ENCODE measurements around the gene CDH4. TPM values are rescaled to one million over a fixed set of nuclear protein-coding genes. Genes with fewer than 3 reads are reported as not detected.

Gene CDH4
- total and polyA plus RNA-seq, 2 donors (not counting 3 experiments of a cell fraction or from before 2014, with no cell fraction given), result 0.17 to 0.51 TPM

DNA sequence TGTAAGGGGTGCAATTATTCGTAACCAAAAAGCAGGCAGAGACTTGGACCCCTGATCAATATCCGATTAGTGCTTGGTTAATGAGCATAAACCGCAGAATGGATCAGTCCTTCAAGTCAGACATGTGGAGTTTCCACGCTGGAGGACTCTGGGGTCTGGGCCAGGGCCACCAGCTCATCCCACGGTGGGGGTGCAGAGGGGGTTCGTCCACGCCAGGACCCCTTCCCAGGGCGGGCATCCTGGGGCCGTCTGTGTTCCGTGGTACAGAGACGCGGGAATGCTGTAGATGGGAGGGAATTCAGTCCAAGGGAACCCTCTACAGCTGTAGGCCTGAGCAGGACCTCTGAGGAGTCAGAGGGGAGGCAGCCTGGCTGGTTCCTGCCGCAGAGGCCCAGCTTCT lies 615.9 kb downstream of the CDH4 start:
- Histone ChIP-seq H4K20me1 (replicated peaks; ENCODE audit: control insufficient read depth, extremely low read depth, insufficient read depth, low read length) (no peaks in the 10 kb centered on the region), H3K9me1 (replicated peaks; ENCODE audit: control insufficient read depth, extremely low read depth, insufficient read depth, low read length) (no peaks in the 10 kb centered on the region), H2AFZ (ENCODE audit: low read depth, low read length) (no peak overlapping the region), H3K79me2 (ENCODE audit: control insufficient read depth, insufficient read depth, low read length) (no peaks in the 10 kb centered on the region), H3K4me2 (ENCODE audit: insufficient read depth, low read length) (no peak overlapping the region), H3K27me3 (ENCODE audit: control insufficient read depth in 2 of 2, insufficient read depth in 2 of 2, low read length in 2 of 2) (no peaks in the 10 kb centered on the region), H3K36me3 (ENCODE audit: control insufficient read depth in 2 of 2, extremely low read depth in 1 of 2, insufficient read depth in 2 of 2, low read length in 2 of 2) (no peaks in the 10 kb centered on the region), H3K27ac (ENCODE audit: insufficient read depth, low read depth, low read length) (no peak overlapping the region), H3K4me1 (ENCODE audit: control insufficient read depth, extremely low read depth, insufficient read depth, low read length) (no peaks in the 10 kb centered on the region), H3K9me3 (replicated peaks; ENCODE audit: control insufficient read depth, insufficient read depth, low read length) (peaks cover 2% of the 10 kb centered on the region), H3K4me3 (replicated peaks in 1 of 3; ENCODE audit: insufficient read depth in 1 of 3, low read depth in 1 of 3, low read length in 3 of 3) (no peak overlapping the region), H3K9ac (replicated peaks; ENCODE audit: extremely low read depth, insufficient read depth, low read length) (no peak overlapping the region)
- DNase-seq (ENCODE audit: low read depth, low spot score) (no peak), FAIRE-seq (no peak)
- dilution Hi-C loops (cut with MboI; ENCODE audit: extremely low pct_ligation_motif_present, low sequenced_read_pairs), result no loop called here
- ChIA-PET CTCF (no interaction called here), POLR2A (no interaction called here)
- TF ChIP-seq EZH2 (IDR thresholded peaks at IDR 0.05; ENCODE audit: borderline replicate concordance, low read depth, low read length, severe bottlenecking) (no peak), POLR2A (IDR thresholded peaks at IDR 0.05; ENCODE audit: low read depth, low read length) (no peak), POLR2AphosphoS5 (IDR thresholded peaks at IDR 0.05; ENCODE audit: insufficient read depth, low read depth, low read length) (no peak), MYC (IDR thresholded peaks at IDR 0.05; ENCODE audit: low read depth, low read length) (no peak), FOS (IDR thresholded peaks at IDR 0.05; ENCODE audit: borderline replicate concordance, insufficient read depth, low read length) (no peak), GATA2 (IDR thresholded peaks at IDR 0.05; ENCODE audit: insufficient read depth, insufficient read length, low read depth, low read length) (no peak), JUN (IDR thresholded peaks at IDR 0.05; ENCODE audit: borderline replicate concordance, insufficient read depth, insufficient read length, low read depth) (no peak)
- TF ChIP-seq, protein P1, sequence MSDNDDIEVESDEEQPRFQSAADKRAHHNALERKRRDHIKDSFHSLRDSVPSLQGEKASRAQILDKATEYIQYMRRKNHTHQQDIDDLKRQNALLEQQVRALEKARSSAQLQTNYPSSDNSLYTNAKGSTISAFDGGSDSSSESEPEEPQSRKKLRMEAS (IDR thresholded peaks at IDR 0.05; ENCODE audit: insufficient read depth, insufficient read length), result no peak
- TF ChIP-seq, protein P2, sequence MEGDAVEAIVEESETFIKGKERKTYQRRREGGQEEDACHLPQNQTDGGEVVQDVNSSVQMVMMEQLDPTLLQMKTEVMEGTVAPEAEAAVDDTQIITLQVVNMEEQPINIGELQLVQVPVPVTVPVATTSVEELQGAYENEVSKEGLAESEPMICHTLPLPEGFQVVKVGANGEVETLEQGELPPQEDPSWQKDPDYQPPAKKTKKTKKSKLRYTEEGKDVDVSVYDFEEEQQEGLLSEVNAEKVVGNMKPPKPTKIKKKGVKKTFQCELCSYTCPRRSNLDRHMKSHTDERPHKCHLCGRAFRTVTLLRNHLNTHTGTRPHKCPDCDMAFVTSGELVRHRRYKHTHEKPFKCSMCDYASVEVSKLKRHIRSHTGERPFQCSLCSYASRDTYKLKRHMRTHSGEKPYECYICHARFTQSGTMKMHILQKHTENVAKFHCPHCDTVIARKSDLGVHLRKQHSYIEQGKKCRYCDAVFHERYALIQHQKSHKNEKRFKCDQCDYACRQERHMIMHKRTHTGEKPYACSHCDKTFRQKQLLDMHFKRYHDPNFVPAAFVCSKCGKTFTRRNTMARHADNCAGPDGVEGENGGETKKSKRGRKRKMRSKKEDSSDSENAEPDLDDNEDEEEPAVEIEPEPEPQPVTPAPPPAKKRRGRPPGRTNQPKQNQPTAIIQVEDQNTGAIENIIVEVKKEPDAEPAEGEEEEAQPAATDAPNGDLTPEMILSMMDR (IDR thresholded peaks at IDR 0.05; ENCODE audit: extremely low read depth in 1 of 2, insufficient read depth in 1 of 2, low read depth in 1 of 2, low read length in 2 of 2), result no peak
- intact Hi-C loops (cut with micrococcal nuclease), result no loop called here
- BruUV-seq (replicated peaks), result no TSS peak

All from endothelial cell of umbilical vein (primary cell).